DOHH2 (cell line): ENCODE data around the gene EPSTI1.

Experiments
- CTCF ChIP-seq: fragments of 200-600 bp; sonication (generic); IDR thresholded peaks from one replicate; pipeline ENCODE4 v1.5.1; 2014; ENCODE audit warnings: antibody characterized with exemption, mild to moderate bottlenecking, low read depth, low read length; ENCODE audit not compliant: poor library complexity, severe bottlenecking
- EZH2phosphoT487 ChIP-seq: fragments of 200-600 bp; sonication (generic); IDR thresholded peaks from 2 replicates; pipeline ENCODE4 v1.6.1; 2017; ENCODE audit warnings: borderline replicate concordance, mild to moderate bottlenecking, antibody characterized with exemption, low read length, moderate library complexity, mixed read lengths

GRCh38 chr13:42860485-42860884, 131.6 kb downstream of the EPSTI1 start:
- TF ChIP-seq CTCF (no peak), EZH2phosphoT487 (no peak)
